ENCODE measurements around the gene FRMD4A.

DNA sequence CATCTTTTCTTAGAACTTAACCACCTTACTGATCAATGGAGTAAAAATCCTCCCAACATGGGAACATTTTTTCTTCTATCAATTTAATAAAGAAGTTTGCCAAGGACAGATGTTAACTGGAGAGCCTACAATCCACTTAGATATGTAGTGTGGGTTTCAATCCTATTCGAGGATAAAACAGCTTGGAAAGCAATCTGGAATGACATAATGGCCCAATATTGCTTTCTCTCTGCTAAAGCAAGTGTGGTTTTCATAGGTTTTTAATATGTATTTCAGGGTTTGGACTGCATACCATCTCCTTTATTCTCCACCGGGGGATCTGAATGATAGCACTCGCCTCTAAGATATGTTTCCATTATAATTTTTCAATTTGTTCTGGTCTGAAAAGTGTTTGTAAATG, 594.2 kb downstream of the FRMD4A start:
- TF ChIP-seq, protein P1, sequence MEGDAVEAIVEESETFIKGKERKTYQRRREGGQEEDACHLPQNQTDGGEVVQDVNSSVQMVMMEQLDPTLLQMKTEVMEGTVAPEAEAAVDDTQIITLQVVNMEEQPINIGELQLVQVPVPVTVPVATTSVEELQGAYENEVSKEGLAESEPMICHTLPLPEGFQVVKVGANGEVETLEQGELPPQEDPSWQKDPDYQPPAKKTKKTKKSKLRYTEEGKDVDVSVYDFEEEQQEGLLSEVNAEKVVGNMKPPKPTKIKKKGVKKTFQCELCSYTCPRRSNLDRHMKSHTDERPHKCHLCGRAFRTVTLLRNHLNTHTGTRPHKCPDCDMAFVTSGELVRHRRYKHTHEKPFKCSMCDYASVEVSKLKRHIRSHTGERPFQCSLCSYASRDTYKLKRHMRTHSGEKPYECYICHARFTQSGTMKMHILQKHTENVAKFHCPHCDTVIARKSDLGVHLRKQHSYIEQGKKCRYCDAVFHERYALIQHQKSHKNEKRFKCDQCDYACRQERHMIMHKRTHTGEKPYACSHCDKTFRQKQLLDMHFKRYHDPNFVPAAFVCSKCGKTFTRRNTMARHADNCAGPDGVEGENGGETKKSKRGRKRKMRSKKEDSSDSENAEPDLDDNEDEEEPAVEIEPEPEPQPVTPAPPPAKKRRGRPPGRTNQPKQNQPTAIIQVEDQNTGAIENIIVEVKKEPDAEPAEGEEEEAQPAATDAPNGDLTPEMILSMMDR (conservative IDR thresholded peaks at IDR 0.05; ENCODE audit: low read depth, low read length) = no peak
- TF ChIP-seq MXI1 (IDR thresholded peaks at IDR 0.05; ENCODE audit: borderline replicate concordance, low read depth, low read length) = no peak
- no peak for TF ChIP-seq POLR2A (IDR thresholded peaks at IDR 0.05; ENCODE audit: low read depth, low read length)
- no peak for TF ChIP-seq SMC3 (IDR thresholded peaks at IDR 0.05; ENCODE audit: low read depth, low read length)
- no peak for TF ChIP-seq MAFK (IDR thresholded peaks at IDR 0.05; ENCODE audit: low read depth, low read length)
- no peak for TF ChIP-seq CEBPB (IDR thresholded peaks at IDR 0.05; ENCODE audit: low read depth, low read length)
- no peak for TF ChIP-seq RFX5 (IDR thresholded peaks at IDR 0.05; ENCODE audit: low read depth, low read length)
- TF ChIP-seq RCOR1 (IDR thresholded peaks at IDR 0.05; ENCODE audit: insufficient replicate concordance, low read length) = no peak
- no peak for TF ChIP-seq RAD21 (IDR thresholded peaks at IDR 0.05; ENCODE audit: low read length)

Measured in IMR-90 (cell line).